GM19324 (cell line): ENCODE data around the gene GCAT.
"Not testable (repeated sequence)": the region's sequence is repeated elsewhere in the genome, so short reads cannot be mapped to it uniquely, and the experiment has no call there.

ENCODE experiments used
- ATAC-seq: cut with Tn5 transposase; IDR thresholded peaks from one replicate; pipeline ENCODE4 v1.9.1; 2021; ENCODE audit warnings: mild to moderate bottlenecking, moderate library complexity; ENCODE audit not compliant: unreplicated experiment, low FRiP score

GCAT gene

DNA sequence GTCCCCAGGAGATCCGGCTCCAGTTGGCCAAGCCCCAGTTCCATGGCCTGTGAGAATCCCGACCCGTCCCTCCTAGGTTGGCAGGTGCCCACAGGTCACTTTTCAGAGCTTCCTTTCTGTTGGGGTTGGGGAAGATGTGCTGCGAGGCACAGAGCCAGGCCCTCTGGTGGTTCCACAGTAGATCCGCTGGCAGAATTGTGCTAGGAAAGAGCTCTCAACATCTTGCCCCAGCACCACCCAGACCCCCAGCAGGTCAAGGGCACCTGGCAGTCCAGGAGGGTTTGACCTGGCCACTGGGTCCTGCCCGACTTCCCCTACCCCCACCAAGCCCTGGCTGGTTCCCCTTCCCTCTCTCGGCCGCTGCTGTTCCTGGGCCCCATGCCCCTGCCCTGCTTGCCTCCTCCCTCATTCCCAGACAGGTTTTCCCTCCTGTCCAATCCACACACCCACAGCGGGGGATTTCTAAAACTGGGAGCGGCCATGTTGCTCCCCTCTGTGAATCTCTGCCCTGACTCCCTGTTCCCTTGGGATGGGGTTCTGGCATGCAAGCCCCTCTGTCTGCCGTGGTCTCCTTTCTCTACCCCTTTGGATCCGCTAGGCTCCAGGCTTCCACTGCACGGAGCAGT lies 26.2 kb upstream of the GCAT start:
- no peak for ATAC-seq

DNA sequence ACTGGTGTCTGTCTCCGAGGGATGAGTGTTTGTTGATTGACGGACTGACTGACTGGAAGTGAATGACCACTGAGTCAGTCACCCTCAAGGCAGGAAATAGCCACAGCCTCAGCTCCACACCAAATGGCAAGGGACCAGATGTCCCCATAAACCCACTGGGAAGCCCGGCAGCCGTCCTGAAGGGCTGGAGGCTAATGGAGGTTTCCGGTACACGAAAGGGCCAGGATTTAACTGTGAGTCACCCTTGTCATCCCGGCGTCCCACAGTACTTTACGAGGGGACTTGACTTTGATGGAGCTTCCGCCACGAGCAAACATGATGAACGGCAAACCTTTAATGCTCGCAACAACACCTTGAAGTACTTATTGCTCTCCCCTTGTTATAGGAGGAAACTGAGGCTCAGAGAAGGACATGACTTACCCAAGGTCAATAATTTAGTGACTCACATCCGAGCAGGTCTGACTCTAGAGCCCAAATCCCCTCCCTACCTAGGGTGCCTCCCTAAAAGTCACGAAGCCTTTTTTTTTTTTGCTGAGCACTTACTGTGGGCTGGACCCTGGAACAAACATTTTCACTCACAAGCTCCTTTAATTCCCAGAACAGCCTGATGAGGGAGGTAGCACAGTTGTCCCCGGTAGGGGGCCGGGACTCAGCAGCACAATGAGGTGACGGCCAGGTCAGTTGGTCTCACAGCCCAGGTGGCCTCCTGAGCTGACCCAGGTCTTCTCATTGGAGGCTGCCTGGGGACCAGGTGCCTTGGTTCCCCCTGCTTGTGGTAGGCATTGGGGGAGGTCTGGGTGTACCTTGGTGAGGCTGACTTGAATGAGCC lies 25.2 kb upstream of the GCAT start:
- no peak for ATAC-seq

DNA sequence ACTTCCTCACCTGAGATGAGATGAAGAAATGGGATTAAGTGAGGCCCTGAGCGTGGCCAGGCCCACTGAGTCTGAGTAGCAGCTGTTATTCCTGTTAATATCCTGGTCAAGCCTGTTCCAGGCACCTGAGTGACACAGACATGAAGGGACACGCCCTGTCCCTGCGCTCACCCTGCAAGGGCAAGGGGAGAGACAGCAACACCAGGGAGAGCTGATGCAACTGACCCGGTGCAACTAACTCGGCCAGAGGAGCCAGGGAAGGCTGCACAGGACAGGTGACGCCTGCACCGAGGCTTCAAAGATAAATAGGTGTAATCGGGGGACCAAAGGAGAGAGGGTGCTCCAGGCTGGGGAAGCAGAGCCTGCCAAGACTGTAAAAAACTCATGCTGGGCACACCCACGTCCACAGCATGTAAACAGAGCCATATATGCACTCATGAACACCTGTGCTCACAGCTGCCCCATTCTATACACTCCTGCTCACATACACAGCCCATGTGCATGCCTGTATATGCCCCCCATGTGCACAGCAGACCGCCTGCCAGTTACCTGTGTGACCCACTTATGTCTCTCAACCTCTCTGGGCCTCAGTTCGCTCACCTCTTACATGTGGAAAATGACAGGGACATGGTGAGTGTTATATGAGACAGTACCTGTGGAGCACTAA lies 22.8 kb upstream of the GCAT start:
- no peak for ATAC-seq

DNA sequence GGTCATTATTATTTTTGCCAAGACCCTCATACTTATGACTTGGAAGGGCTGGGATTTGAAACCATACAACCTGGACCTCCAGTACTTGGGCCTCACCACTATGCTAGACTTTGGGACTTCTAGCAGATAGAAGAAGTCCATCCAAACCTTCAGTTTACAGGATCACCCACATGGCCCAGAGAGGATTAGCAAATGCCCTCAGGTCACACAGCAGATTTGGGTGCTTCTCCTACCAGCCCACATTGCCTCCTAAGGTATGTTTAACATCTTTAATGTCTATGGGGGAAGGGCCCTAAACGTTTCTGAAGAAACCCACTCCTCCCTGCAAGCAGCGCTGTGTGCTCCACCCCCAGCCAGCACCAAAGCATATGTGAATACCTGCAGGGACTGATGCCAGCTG lies 17.5 kb upstream of the GCAT start:
- no peak for ATAC-seq

DNA sequence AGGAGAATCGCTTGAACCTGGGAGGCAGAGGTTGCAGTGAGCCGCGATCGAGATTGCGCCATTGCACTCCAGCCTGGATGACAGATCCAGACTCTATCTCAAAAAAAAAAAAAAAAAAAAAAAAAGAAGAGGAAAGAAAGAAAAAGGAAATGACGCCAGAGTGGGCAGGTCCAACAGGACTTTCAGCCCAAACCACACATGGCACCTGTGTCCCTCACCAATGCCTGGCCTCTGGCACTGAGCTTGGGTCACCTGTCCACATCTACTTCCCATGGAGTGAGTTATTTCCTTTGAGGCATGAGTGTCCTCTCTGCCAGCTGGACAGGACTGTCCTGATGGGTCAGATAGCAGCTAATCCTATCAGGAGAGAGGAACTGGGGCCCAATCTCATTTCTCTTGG lies 15.2 kb upstream of the GCAT start:
- no peak for ATAC-seq

DNA sequence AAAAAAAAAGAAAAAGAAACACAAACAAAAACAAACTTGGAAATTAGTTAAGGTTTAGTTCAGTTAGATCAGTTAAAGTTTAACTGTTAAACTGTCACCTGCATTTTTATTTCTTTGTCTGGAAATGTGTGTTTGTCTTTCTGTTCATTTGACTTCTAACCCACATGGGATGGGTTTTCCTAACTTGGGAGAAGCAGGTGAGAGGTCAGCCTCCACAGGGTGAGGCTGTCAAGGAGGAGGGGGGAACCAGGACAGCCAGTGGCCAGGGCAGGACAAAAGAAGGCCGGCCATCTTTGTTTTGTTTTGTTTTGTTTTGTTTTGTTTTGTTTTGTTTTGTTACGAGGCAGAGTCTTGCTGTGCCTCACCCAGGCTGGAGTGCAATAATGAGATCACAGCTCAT lies 13.4 kb upstream of the GCAT start:
- no peak for ATAC-seq

DNA sequence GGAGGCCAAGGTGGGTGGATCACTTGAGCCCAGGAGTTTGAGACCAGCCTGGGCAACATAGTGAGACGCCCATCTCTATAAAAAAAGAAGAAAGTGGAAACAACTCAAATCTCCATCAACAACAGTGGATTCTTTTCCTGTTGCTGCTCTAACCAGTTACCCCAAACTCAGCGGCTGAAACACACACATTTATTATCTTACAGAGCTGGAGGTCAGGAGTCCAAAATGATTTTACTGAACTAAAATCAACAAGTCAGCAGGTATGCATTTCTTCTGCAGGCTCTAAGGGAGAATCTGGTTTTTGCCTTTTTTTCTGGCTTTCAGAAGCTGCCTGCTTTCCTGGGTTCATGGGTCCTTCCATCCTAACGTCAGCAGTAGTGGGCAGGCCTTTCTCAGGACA lies 11.7 kb upstream of the GCAT start:
- ATAC-seq = no peak

DNA sequence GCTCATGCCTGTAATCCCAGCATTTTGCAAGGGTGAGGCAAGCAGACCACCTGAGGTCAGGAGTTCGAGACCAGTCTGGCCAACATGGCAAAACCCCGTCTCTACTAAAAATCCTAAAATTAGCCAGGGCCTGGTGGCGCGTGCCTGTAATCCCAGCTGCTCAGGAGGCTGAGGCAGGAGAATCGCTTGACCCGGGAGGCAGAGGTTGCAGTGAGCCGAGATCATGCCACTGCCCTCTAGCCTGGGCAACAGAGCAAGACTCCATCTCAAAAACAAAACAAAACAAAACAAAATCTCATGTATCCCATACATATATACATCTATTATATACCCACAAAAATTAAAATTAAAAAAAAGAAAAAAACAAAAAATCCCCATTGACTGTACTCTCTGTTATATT lies 10.5 kb upstream of the GCAT start:
- not testable (repeated sequence) for ATAC-seq

DNA sequence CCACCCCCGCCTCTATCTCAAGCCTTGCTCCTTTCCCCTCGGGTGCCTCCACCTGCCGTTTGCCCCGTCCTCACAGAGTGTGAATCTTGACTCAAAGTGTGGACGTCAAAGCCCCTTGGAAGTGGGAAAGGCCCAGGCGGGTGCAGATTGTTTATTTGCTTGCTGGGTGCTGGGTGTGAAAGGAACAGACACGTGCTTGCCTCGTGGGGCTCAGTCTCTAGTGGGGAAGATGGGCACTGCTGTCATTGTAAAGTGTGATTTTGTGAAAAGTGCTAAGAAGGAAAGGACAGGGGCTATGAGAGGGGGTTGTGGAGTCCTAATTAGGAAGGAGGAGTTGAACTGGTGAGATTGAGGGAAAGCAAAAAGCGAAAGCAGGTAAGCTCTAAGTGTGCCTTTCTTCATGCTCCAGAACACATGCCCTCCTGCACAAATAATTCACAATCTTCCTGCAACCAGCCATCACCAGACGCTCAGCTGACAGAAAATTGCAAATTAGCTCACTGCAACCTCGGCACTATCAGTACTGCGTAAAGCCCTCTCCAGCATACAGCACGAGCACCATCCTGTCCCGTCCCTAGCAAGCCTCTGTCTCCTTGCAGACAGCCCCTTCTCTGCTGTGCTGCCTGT lies 9.7 kb upstream of the GCAT start:
- no peak for ATAC-seq

DNA sequence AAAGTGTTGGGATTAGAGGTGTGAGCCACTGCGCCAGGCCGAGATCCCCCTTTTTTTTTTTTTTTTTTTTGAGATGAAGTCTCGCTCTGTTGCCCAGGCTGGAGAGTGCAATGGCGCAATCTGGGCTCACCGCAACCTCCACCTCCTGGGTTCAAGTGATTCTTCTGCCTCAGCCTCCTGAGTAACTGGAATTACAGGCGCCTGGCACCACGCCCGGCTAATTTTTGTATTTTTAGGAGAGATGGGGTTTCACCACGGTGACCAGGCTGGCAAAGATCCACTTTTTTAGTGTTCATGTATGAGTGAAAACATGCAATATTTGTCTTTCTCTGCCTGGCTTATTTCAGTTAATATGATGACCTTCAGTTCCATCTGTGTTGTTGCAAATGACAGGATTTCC lies 7.8 kb upstream of the GCAT start:
- ATAC-seq = not testable (repeated sequence)

DNA sequence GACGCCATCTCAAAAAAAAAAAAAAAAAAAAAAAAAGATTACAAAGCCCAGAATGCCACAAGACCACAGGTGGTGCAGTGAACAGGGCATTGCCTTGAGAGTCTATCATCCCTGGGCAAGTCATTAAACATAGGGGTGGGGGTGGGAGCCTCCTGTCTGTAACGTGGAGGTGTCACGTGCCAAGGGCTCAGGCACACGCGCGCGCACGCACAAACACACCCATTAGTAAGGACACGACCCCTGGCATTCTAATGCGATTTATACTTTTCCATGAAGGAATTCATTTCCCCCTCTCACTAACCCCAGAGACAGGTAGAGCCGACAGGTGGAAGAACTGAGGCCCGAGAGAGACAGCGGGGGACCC lies 5.8 kb upstream of the GCAT start:
- ATAC-seq = no peak

DNA sequence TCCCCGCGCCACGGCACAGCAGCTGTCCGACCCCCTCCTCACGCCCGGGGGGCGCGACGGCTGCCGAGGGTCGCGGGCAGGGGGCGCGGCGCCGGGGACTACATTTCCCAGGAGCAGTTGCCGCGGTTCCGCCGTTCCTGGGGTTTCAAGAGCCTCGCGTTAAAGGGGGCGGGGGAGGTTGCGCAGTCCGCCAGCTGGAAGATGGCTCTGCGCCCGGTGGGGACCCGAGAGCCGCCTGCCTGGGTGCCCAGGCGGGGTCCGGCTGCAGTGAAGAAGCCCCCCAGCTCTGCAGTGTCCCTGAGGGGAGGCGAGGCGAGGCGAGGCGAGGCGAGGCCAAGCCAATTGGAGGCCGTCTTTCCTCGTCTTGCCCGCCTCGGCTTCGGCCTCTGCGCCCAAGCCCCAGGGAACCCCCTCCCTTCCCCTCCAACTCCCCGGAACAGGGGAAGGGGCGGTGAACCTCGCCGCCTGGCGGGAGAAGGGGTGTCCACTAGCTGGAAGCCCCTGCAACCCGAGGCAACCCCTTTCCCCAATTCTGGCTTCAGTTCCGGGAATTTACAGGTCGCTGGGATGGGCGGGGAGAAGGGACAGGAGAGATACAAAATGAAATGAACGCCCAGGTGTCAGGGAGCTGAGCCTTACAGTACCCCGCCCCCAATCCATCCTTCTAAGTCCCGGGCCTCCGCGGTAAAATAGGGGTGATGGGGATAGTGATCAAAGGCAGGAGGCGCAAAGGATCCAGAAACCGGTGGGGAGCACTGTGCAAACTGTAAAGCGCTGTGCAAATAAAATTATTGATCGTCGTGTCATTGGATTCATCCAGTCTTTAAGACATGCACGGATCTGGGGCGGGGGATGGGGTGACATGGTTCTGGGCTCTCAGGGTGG lies 5.2 kb upstream of the GCAT start:
- no peak for ATAC-seq

DNA sequence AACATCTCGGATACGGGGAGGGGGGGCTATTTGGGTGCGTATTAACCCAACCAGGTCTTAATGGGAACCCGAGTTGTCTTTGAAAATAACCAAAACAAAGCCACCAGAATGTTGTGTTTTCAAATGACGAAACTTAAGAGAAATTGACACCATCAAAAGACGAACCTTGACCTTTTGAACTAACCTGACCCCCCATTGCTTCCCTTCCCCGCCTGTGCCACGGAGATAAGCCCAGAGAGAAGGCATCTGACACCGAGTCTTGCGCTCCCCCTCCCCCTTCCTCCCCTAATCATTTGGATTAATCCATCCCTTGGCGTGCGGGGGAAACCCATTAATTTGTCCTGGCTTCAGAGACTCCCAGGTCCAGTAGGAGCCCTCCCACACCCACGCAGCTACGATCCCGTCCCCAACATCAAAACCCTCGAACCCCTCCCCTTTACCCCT lies 4.5 kb upstream of the GCAT start:
- no peak for ATAC-seq

DNA sequence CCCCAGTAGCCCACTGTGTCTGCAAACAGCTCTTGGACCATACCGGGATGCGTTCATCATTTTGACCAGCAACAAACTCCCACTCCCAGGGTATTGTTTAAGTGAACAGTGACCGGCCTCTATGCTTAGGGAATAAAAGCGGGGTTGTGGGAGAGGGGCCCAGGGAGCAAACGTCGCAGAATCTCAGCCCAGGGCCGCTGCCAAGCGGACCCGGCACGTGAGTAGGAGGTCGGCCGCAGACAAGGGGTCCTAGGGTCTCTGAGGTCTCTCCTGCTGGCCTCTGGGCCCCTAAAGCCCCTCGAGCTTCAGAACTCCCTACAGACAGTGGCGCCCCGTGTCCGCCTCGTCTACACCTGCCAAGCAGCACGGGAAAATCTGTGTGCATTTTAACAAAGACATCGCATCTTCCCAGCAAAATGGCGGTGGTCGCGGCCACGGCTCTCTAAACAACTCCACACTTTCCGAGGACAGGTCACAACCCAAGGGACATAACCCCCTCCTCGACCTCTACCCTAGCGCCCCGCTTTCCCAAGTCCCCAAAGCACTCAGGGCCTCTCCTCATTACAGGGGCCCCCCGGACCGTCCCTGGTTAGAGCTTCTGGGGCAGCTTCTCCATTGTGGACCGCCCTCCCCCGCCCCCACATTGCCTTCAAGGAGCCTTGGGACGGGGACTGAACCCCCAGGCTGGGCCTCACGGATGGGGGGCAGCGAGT lies 3.9 kb upstream of the GCAT start:
- ATAC-seq = no peak

DNA sequence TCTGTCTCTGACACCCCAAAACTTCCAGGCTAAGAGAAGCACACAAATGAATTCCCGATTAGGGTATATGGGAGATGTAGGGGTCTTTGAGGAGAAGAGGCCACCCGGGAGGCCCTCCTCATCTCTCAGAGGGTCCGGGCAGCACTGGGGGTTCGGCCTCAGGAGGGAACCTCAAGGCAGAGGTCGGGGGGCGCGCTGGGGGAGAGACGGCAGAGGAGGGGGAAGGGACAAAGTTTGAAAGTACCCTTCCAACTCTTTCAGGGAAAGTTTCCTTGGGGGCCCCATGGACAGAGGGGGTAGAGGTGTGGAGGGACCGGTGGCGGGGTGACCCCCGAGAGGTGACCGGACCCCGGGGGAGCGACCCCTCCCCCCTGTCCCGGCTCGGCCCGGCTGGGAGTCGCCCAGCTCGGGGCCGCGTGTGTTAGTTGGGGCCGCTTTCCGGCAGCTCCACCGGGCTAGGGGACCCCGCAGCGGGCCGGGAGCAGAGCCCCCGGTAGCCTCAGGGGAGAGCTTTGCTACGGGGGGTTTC lies 3.3 kb upstream of the GCAT start:
- no peak for ATAC-seq

DNA sequence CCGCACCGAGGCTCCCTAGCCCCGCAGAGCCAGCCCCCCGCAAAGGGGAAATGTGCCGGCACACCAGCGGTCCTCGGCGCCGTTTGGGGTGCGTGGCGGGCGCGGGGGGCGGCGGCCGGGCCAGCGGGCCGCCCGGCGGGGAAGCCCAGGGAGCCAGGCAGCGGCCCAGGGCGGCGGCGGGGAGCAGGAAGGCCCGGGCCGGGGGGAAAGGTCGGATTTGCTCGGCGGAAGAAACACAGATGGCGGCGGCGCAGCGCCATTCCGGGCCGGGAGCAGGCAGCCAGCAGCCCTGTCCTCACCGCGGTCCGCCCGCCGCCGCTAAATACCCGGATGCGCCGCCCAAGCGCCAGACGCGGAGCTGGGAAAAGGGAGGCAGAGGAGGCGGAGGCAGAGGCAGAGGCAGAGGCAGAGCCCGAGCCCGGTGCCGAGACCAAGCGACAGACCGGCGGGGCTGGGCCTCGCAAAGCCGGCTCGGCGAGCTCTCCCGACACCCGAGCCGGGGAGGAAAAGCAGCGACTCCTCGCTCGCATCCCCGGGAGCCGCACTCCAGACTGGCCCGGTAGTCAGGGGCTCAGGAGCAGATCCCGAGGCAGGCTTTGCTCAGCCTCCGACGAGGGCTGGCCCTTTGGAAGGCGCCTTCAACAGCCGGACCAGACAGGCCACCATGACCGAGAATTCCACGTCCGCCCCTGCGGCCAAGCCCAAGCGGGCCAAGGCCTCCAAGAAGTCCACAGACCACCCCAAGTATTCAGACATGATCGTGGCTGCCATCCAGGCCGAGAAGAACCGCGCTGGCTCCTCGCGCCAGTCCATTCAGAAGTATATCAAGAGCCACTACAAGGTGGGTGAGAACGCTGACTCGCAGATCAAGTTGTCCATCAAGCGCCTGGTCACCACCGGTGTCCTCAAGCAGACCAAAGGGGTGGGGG lies 2.6 kb upstream of the GCAT start:
- no peak for ATAC-seq

DNA sequence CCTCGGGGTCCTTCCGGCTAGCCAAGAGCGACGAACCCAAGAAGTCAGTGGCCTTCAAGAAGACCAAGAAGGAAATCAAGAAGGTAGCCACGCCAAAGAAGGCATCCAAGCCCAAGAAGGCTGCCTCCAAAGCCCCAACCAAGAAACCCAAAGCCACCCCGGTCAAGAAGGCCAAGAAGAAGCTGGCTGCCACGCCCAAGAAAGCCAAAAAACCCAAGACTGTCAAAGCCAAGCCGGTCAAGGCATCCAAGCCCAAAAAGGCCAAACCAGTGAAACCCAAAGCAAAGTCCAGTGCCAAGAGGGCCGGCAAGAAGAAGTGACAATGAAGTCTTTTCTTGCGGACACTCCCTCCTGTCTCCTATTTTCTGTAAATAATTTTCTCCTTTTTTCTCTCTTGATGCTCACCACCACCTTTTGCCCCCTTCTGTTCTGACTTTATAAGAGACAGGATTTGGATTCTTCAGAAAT lies 1.9 kb upstream of the GCAT start:
- ATAC-seq = no peak
